T1000 (cell line): ENCODE results near the gene ZBTB7C.

Experiments used
- DNase-seq: peaks from one replicate; lab custom pipeline; 2025; ENCODE audit warnings: mixed read lengths; lab: John Stamatoyannopoulos, UW

ZBTB7C gene

GRCh38 chr18:48033790-48034650 is 375.2 kb downstream of the ZBTB7C start:
- DNase-seq, result no peak

GRCh38 chr18:48032876-48033789 is 376.1 kb downstream of the ZBTB7C start:
- DNase-seq, result peak; percentile 28

DNA sequence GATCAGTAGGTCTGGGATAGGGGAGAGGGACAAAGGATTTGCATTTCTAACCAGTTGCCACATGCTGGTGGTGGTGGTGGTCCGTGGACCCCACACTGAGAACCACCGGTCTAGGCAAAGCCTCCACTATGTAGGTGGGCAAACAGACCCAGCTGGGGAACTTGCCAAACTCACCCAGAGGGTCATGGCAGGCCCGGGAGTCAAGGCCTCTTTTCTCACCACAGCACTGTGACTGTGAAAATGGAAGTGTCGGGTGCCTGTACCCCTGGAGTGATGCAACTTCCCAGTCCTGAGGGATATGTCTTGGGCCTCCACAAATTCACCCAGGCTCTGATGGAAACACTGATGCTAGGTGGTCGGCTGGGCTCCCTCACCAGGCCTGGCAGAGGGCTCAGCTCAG is 377.5 kb downstream of the ZBTB7C start:
- DNase-seq, result no peak

DNA sequence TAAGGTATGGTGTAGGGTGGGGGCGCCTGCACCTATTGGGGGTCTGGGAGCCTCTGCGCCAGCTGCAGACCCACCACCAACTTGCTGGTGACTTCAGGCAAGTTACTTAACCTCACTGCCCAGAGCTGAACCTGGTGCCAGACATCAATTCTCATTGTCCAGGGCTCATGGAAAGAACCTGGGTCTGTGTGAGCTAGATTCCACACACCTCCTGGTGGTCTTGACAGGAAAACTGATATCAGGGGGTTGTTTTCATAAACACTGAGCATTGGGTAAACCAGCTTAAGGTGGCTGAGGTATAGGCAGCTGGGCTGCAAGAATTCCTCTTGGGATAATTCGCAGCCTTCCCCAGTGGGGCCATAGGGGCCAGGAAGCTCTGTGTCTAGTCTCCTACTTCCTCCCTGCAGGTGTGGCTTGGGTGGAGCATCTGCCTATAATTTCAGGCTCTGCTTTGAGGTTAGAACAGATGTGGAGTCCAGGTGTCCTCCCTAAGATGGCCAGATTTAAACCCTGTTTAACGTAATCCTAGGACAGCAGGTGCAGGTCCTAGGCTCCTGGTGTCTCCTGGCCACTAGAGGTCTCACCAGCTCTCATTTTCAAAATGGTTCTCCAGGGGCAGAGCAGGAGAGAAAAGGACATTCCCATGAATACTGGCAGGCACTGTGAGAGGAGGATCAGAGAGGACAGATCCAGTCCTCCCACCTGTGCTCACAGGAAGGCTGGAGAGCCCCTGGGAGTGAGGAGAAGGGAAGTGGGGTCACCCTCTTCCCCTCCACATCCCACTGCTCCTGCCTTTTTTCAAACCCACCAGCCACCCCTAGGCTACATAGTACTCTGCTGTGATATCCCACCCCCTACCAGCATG is 378.3 kb downstream of the ZBTB7C start:
- peak; percentile 13 for DNase-seq

GRCh38 chr18:48029296-48029986 is 379.7 kb downstream of the ZBTB7C start:
- no peak for DNase-seq

- no peak for DNase-seq
Measured at GRCh38 chr18:48028696-48029095, 380.5 kb downstream of the ZBTB7C start.

DNA sequence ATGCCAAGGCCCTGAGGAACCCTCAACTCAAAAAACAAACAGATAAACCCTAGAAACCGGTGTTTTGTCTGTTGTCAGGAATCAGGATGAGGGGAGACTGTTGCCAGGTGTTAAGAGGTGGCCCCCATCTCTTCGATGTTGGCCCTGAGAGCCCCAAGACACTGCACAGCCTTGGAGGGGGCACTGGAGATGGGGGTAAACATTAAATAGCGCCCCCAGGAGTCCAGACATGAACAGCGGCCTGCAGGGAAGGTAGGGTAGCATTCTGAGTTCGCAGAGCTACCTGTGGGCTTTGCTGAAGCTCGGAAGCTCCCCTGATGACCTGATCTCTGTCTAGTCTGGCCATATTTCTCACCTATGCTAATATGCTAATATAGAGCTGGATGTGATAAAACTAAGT is 381.1 kb downstream of the ZBTB7C start:
- DNase-seq, result no peak

DNA sequence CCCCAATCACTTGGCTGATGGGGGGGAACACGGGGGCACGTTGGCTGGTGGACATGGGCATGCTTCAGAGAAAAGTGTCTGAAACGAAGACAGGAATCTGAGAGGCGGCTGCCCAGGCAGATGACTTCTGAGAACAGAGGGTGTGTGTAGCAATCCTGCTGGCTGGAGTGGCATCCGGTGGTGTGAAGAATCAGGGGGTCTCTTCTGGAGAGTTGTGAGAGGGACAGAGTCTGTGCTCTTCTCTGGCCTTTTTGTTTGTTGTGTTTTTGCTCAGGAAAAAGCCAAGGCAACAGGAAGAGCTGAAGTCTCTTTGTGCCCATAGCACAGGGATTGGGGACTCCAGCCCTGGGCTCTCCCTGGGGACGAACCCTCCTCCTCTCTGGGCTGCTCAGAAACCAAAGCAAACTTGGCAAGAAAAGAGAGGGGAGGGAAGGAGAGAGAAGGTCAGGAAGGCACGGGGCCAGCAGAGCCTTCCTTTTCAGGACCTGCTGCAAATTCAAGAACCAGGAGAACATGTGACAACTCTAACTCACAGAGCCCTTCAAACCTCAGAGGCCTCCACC is 381.7 kb downstream of the ZBTB7C start:
- no peak for DNase-seq

- DNase-seq, result no peak
Measured at GRCh38 chr18:48026216-48026615, 383.0 kb downstream of the ZBTB7C start.

- DNase-seq, result no peak
Measured at GRCh38 chr18:48024881-48025660, 384.1 kb downstream of the ZBTB7C start.

DNA sequence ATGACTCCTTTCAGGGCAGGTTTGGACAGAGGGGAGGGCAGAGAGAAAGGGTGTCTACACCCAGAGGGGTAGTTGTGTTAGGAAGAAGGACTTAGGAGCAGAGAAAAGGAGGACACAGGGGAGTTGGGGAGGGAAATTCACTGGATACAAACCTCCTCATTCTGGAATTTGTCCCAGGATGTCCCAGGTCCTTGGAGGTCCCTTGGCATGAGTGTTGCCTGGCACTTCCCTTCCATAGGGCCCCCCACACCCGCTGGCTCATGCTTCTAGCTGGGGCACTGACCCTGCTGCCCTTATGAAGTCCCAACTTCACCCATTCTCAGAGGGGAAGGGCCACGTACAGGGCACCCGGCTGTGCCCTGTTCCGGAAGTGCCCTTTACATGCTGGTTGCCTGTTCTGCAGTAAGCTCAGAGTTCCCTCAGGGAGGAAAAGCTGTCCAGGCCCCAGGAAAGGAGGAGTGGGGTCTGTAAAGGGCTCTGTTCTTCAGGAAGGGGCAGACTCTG is 385.1 kb downstream of the ZBTB7C start:
- no peak for DNase-seq

GRCh38 chr18:48023334-48024008 is 385.7 kb downstream of the ZBTB7C start:
- peak; percentile 79 for DNase-seq

DNA sequence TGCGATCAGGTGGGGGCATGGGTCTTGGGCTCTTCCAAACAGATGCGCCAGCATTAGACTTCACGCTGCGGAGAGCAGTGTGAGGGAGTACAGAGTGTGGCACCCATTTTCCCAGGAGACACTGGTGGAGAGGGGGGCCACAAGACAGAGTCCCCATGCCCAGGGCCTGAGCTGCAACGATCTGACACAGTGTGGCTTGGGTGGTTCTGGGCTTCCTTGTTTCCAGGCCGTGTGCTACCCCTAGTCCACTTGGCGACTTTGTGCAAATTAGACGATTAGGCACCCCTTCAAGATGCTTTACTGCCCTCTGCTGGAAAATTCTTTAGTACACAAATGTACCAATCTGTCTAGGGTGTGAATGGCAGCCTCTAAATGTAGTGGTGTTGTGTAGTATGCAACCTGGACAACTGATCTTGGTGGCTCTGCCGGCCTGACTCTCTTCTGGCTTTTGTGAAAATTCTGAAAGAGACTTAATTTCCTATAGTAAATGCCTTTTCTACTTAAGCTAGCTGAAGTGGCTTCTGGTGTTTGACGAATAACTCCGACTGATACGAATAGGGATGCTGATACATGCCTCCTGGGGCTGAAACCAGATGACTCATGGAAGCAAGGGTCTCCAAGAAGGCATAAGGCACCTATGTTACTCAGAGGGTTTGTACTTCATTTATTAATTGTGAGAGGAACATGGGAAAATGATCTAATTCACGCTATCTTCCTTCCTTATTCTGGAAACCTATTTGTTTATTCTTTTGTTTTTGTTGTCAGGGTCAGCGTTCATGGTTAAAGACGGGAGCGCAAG is 386.5 kb downstream of the ZBTB7C start:
- DNase-seq, result peak; percentile 19

DNA sequence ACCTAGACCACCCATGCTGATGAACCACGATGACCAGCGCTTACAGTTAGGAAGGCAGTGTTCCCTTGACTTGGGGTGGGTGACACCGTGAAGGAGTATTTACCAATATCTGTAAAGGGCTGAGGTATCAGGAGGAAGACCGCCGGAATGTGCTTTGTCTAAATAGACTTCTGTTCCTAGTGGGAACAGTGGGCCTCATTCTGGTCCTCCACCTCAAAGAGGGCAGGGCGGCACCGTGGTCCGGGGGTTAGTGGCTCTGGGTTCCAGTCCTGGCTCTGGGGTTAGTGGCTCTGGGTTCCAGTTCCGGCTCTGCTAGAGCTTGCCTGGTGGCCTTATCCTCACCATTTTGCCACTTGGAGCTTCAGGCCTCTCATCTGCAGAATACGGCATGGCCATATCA is 387.2 kb downstream of the ZBTB7C start:
- DNase-seq, result no peak

DNA sequence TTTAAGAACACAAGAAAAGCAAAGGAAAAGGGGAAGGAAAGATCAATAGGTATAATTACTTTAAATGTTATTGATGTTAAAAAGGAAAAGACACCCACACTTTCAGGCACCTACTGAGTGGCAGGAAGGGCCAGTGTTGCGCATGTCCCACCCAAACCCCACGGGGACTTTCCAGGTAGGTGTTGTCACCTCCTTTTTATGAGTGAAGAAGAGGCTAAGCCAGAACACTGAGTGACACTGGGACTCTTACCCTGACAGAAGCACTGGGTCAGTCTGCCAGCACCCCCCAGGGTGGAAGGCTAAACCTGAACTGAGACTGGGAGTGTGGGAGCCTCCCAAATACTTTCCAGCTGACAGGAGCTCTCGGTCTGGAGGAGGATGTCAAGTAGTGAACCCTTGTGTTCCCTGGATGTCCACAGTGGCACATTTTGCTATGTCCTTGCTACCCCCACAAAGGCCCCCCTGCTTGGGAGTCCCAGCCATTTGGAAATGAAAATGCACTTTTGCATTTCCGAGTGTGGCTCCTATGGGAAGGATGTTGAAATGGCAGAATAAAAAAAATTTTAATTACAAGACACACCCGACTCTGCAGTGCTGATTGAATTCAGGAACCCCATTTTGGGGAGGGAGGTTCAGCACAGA is 387.8 kb downstream of the ZBTB7C start:
- DNase-seq, result no peak

- DNase-seq, result no peak
Measured at GRCh38 chr18:48020337-48021250, 388.6 kb downstream of the ZBTB7C start.
